ENCODE results near the gene FOXD1. TPM values are rescaled to one million over a fixed set of nuclear protein-coding genes. Genes with fewer than 3 reads are reported as not detected.

The FOXD1 gene
- total RNA-seq, 8 experiments from 2014 or later, result 2.2 to 37.2 (median 5.9) TPM

GRCh38 chr5:73454379-73455036 is 5.9 kb upstream of the FOXD1 start:
- H3K4me1 ChIP-seq (replicated peaks in 1 of 2), result no peaks in the 10 kb centered on the region
- H3K4me3 ChIP-seq, result no peak overlapping the region
- WGBS, 10 experiments, result 47 to 95% (median 53%) methylated on average over 2 to 6 of the region's 6 CpGs
- peak; percentile 45 to 87 (median 58) for ATAC-seq (replicated peaks in 6 of 8)
- no peak overlapping the region for H3K27ac ChIP-seq
- in situ Hi-C loops (cut with MboI; ENCODE audit: low pct_unique_long_range_greater_than_20kb in 2 of 9, low sequenced_read_pairs in 9 of 9, unreplicated experiment in 9 of 9), result loop anchor here in 1 of 9 experiments (25.0 kb wide), 1 partner anchor 242 kb away; no protein-coding TSS in a partner anchor

DNA sequence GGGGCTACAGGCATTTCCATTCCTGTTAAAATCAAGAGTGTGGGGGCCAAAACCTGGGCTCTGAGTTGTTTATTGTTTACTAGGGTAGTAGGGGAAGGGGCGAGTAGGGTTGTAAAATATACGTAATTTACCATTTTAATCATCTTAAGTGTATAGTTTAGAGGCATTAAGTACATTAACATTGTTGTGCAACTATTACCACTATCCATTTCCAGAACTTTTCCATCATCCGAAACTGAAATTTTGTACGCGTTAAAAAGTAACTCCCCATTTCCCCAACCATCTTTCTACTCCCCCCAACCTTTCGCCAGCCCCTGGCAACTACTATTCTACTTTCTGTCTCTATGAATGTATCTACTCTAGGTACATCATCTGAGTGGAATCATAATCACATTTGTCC is 3.6 kb upstream of the FOXD1 start:
- no peak overlapping the region for H3K27ac ChIP-seq
- H3K4me3 ChIP-seq, result no peak overlapping the region
- ATAC-seq (replicated peaks in 6 of 8), result no peak
- WGBS, 10 experiments, result 54 to 100% (median 70%) methylated on average over 1 to 6 of the region's 6 CpGs; no CpG with 5 or more reads in 2 of the 10 experiments
- H3K4me1 ChIP-seq (replicated peaks in 1 of 2), result peaks cover 0 to 6% of the 10 kb centered on the region in 2 donors
- in situ Hi-C loops (cut with MboI; ENCODE audit: low pct_unique_long_range_greater_than_20kb in 2 of 9, low sequenced_read_pairs in 9 of 9, unreplicated experiment in 9 of 9), result loop anchor here in 1 of 9 experiments (25.0 kb wide), 1 partner anchor 240 kb away; no protein-coding TSS in a partner anchor

GRCh38 chr5:73451224-73452130 is 2.9 kb upstream of the FOXD1 start:
- 0 to 36% (median 18%) methylated on average over 3 to 9 of the region's 70 CpGs; no CpG with 5 or more reads in 6 of the 10 experiments for WGBS, 10 experiments
- in situ Hi-C loops (cut with MboI; ENCODE audit: low pct_unique_long_range_greater_than_20kb in 2 of 9, low sequenced_read_pairs in 9 of 9, unreplicated experiment in 9 of 9), result loop anchor here in 1 of 9 experiments (25.0 kb wide), 1 partner anchor 239 kb away; no protein-coding TSS in a partner anchor
- Histone ChIP-seq H3K4me1 (replicated peaks in 1 of 2) (peaks cover 2 to 6% of the 10 kb centered on the region in 2 donors), H3K4me3 (peak overlapping the region; percentile 7 to 32 (median 22)), H3K27ac (no peak overlapping the region)
- ATAC-seq (replicated peaks in 6 of 8), result peak; percentile 10 to 25 (median 20)

DNA sequence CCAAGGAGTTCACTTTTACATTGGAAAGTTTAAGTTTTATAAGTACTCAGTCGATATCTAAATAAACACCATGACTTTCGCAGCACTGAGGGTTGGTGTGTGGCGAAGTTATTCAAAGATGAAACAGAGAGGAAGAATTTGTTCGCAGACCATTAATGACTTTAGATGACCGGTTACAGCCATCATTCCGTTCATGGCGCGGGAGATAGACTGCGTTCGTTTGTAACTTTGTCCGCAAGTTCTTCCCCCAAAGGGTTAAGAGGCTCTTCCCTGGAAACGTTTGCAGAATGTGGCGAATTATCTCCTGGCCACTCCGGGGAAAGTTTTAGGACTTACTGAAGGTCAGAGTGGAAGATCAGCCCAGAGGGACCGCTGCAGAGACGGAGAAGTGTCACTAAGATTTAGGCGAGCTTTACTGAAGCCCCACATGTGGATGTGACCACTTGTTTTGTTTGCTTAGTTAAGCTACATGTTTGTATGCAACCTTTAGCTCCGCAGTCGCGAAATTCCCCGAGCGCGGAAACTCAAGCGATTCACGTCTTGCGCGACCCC is 2.2 kb upstream of the FOXD1 start:
- Histone ChIP-seq H3K27ac (no peak overlapping the region), H3K4me1 (replicated peaks in 1 of 2) (peaks cover 5 to 8% of the 10 kb centered on the region in 2 donors), H3K4me3 (peak overlapping the region; percentile 7 to 32 (median 22))
- WGBS, 10 experiments, result 0 to 46% (median 8%) methylated on average over 1 to 14 of the region's 27 CpGs
- ATAC-seq (replicated peaks in 6 of 8), result no peak
- in situ Hi-C loops (cut with MboI; ENCODE audit: low pct_unique_long_range_greater_than_20kb in 2 of 9, low sequenced_read_pairs in 9 of 9, unreplicated experiment in 9 of 9), result loop anchor here in 1 of 9 experiments (25.0 kb wide), 1 partner anchor 238 kb away; no protein-coding TSS in a partner anchor

- in situ Hi-C loops (cut with MboI; ENCODE audit: low pct_unique_long_range_greater_than_20kb in 2 of 9, low sequenced_read_pairs in 9 of 9, unreplicated experiment in 9 of 9), result loop anchor here in 1 of 9 experiments (25.0 kb wide), 1 partner anchor 238 kb away; no protein-coding TSS in a partner anchor
- no peak overlapping the region for H3K4me3 ChIP-seq
- H3K4me1 ChIP-seq (replicated peaks in 1 of 2), result peaks cover 5 to 12% of the 10 kb centered on the region in 2 donors
- WGBS, 10 experiments, result 1 to 68% (median 15%) methylated on average over 2 to 7 of the region's 7 CpGs
- ATAC-seq (replicated peaks in 6 of 8), result no peak
- H3K27ac ChIP-seq, result no peak overlapping the region
Observed at GRCh38 chr5:73450137-73450536, 1.6 kb upstream of the FOXD1 start.

DNA sequence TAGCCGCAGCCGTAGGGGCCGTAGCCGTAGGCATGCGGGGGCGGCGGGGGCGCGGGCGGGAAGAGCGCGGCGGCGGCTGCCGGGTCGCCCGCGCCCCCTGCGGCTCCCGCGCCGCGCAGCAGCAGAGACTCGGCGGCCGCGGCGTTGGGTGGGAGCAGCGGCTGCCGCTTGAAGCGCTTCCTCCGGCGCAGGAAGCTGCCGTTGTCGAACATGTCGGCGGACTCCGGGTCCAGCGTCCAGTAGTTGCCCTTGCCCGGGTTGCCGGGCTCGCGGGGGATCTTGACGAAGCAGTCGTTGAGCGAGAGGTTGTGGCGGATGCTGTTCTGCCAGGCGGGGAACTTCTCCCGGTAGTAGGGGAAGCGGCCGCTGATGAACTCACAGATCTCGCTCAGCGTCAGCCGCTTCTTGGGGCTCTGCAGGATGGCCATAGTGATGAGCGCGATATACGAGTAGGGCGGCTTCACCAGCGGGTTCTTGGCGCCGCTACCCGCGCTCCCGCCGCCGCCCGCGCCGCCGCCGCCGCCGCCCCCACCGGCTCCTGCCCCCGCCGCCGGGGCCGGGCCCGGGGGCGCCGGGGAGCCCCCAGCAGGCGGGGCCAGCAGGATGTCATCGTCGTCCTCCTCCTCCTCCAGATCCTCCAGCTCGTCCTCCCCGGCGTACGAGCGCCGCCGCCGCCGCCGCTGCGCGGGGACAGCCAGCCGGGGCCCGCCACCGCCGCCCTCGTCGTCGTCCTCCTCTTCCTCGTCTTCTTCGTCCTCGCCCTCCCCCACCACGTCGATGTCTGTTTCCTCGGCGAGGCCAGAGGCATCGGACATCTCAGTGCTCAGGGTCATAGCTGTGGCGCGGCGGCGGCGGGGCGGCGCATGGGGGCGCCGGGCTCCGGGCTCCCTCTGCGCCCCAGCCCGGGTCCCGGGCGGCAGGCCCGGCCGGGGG is 781 bp downstream of the FOXD1 start:
- peak; percentile 9 to 58 (median 42) for ATAC-seq (replicated peaks in 6 of 8)
- Histone ChIP-seq H3K27ac (peak overlapping the region; percentile 11 to 18), H3K4me3 (peak overlapping the region; percentile 42 to 94 (median 59)), H3K4me1 (replicated peaks in 1 of 2) (peaks cover 13 to 35% of the 10 kb centered on the region in 2 donors)
- whole genome bisulfite sequencing, 10 experiments, result 0 to 20% (median 0%) methylated on average over 1 to 4 of the region's 127 CpGs; no CpG with 5 or more reads in 7 of the 10 experiments
- in situ Hi-C loops (cut with MboI; ENCODE audit: low pct_unique_long_range_greater_than_20kb in 2 of 9, low sequenced_read_pairs in 9 of 9, unreplicated experiment in 9 of 9), result loop anchor here in 4 of 9 experiments (25.0 kb wide), 2 partner anchors 235 to 335 kb away; partner anchors contain the start of gene TMEM171 (in 1 of the 4)

- ATAC-seq (replicated peaks in 6 of 8), result peak; percentile 20 to 40 (median 28)
- in situ Hi-C loops (cut with MboI; ENCODE audit: low pct_unique_long_range_greater_than_20kb in 2 of 9, low sequenced_read_pairs in 9 of 9, unreplicated experiment in 9 of 9), result loop anchor here in 4 of 9 experiments (25.0 kb wide), 2 partner anchors 235 to 335 kb away; partner anchors contain the start of gene TMEM171 (in 1 of the 4)
- Histone ChIP-seq H3K27ac (peak overlapping the region; percentile 11 to 18), H3K4me1 (replicated peaks in 1 of 2) (peaks cover 13 to 39% of the 10 kb centered on the region in 2 donors), H3K4me3 (peak overlapping the region; percentile 42 to 94 (median 59))
- WGBS, 10 experiments, result 0 to 7% (median 0%) methylated on average over 1 to 21 of the region's 119 CpGs; no CpG with 5 or more reads in 2 of the 10 experiments
Observed at GRCh38 chr5:73446631-73447529, 1.7 kb downstream of the FOXD1 start.

DNA sequence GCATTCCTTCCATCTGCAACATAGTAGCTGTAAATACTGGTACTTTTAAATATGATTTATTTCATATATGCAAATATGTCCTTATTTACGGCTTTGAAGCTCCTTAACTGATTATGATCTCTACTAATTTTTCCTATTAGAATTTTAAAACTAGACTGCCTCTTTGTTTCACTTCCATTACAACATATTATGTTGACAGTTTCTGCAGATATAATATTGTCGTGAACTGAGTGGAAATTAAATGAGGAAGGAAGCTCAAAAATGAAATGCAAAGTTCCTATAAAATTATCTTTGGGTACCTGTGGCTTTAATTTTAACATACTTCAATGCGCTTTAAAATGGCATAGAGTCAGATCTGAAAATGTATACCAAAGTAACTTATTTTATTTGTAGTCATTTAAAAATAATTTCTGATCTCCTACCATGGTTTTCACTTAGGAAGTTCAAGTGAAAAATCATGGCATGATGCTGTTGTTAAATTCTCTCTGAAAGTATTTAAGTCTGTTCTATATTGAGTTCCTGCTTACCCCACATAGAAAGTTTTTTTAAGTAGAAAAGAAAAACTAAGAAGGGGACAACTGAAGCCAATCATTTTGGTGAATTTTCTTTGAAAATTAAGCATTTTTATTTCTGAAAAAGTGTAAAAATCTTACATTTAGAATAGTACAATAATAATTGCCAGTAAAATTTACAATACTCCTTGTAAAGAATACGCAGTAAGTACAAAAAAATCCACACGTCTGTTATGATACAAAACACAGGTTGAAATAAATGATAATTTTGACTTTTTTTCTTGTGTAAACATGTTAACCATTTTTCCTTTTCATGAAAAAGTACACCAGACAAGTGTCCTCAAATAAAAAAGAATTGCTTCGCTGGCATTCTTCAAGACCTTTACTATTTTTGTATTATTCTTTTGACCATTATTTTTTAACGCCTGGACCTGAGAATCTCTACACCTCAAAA is 2.6 kb downstream of the FOXD1 start:
- ATAC-seq (replicated peaks in 6 of 8), result no peak
- peaks cover 13 to 39% of the 10 kb centered on the region in 2 donors for H3K4me1 ChIP-seq (replicated peaks in 1 of 2)
- in situ Hi-C loops (cut with MboI; ENCODE audit: low pct_unique_long_range_greater_than_20kb in 2 of 9, low sequenced_read_pairs in 9 of 9, unreplicated experiment in 9 of 9), result loop anchor here in 4 of 9 experiments (25.0 kb wide), 2 partner anchors 234 to 334 kb away; partner anchors contain the start of gene TMEM171 (in 1 of the 4)
- peak overlapping the region; percentile 42 to 94 (median 59) for H3K4me3 ChIP-seq
- no peak overlapping the region for H3K27ac ChIP-seq
- WGBS, 10 experiments, result 10 to 29% (median 21%) methylated on average over 5 to 7 of the region's 7 CpGs

GRCh38 chr5:73444499-73445438 is 3.8 kb downstream of the FOXD1 start:
- 10 to 98% (median 44%) methylated on average over 2 to 21 of the region's 43 CpGs for WGBS, 10 experiments
- Histone ChIP-seq H3K4me1 (replicated peaks in 1 of 2) (peaks cover 13 to 39% of the 10 kb centered on the region in 2 donors), H3K27ac (no peak overlapping the region), H3K4me3 (peak overlapping the region in 2 of 5 donors; percentile 9 to 29)
- peak in 1 of 8 experiments; percentile 2 for ATAC-seq (replicated peaks in 6 of 8)
- in situ Hi-C loops (cut with MboI; ENCODE audit: low pct_unique_long_range_greater_than_20kb in 2 of 9, low sequenced_read_pairs in 9 of 9, unreplicated experiment in 9 of 9), result loop anchor here in 4 of 9 experiments (25.0 kb wide), 2 partner anchors 232 to 332 kb away; partner anchors contain the start of gene TMEM171 (in 1 of the 4)

Data from motor neuron (in vitro differentiated cells).